Measurements from ENCODE around the gene CEP20.
"Not testable (repeated sequence)": the region's sequence is repeated elsewhere in the genome, so short reads cannot be mapped to it uniquely, and the experiment has no call there.

CEP20 gene

DNA sequence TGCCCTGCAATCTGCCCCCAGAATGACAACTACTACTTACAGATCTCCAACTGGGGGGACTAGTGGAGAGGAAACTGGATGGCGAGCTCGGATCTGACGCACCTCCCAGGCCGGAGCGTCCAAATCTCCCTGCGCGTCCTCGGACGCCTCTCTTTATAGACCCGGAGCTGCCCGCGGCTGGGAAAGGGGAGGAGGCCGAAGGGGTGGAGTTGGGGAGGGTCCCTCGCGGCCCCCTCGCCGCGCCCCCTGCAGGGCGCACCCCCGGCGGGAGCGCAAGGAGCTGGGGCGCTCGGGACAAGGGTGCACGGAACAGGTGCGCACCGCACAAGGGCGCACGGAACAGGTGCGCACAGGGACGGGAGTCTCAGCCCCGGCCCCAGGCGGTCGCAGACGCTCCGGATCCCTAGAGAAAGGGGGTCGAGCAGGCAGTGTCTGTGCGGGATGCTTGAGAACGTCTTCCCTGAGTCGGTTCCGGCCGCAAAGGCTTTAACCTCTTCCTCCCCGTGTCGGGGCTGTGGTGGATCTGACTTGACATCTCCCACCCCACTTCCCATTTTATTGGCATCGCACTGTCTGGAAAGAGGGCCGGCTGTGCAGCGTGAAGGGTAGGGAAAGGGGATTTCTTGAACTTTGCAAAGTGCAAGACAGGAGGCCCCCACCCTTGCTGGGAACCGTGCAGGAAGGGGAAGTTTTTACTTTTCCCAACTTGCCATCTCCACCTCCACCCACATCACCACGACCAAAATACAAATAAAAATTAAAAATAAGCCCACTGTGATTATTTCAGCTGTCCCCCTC lies 31.3 kb downstream of the CEP20 start, which contains the start of gene MYH11:
Gene MYH11, minus strand, starts transcription at position 128 of the 798 bp plus-strand sequence. CDS start 18,776 bp downstream, outside the sequence.
- no peak for DNase-seq

DNA sequence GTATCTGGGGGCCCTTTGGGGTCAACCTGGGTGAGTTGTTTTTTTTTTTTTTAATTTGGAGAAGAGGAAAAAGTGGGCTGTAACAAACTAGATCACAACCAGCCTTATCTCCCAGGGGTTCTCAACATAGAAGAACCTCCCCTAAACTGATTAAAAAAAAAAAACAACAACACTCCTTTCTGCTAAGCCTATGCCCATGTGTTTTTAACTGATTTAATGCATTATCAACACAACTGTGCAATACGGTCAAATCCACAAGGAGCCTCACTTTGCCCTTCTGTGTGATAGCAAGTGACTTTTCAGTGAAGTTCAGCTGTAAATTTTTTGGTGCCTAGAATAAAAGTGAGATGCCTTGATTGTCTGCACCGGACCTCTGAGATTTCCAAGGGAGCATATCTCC lies 32.2 kb downstream of the CEP20 start:
- no peak for DNase-seq

DNA sequence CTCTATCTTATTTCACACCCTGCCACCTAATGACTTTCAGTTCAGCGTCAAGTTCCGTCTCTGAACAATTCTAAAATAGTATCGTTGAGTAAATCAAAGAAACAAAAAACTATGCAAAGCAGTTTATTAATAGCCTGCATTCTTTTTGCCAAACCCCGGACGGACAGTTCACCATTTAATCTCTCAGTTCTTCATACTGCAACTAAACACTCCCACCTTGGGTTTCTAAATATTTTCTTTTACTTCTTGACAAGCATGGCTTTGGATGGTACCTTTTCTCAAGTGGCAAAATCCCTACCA lies 32.7 kb downstream of the CEP20 start:
- DNase-seq, result no peak

DNA sequence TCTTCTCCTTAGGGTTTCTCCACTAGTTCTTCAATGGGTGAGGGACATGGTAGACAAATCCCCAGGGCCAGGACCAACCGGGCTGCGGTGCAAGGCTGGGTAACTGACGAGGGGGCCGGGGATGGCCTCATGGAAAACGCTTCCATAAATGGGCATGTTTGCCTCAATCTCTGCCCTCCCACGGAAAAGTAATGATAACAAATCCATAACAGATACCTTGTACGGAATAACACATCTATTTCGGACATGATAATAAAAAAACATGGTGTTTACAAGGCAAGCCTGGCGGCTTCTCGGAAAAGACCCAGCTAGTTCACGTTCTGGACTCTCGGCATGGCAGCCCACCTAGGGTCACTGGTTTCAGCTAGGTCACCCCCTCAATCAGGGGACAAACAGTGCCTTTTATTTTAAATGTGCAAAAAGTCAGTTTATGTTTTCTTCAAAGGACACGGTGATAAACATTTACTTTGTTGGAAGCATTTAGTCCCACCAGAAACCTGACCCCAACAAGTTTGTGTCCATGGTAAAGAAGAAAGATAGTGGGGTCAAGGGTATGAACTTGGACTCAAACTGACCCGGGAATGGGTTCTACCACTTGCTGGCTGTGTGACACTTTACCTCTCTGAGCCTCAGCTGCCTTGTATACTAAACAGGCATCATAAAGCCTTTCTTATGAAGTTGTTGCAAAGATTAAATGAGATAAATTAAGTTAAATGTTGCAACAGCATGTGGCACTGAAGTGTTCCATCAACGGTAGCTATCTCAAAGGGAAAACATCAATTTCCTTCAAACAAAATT lies 33.3 kb downstream of the CEP20 start:
- no peak for DNase-seq

DNA sequence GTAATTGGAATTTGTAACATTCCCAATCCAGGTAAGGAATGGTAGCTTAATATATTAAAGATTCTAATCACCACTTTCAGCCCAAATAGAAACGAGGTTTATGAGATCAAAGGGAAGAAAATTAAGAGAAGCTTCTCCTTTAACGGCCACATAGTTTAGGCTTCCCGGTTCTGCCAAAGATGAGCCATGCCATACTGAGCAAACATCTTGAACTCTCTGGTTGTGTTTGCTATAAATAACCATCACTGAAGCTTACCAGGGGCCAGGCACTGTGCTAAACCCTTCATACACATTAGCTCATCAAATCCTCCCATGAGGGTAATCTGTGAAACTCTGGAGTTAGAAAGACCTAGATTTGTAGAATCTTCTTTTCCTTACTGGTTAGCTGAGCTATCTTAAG lies 34.3 kb downstream of the CEP20 start:
- no peak for DNase-seq

DNA sequence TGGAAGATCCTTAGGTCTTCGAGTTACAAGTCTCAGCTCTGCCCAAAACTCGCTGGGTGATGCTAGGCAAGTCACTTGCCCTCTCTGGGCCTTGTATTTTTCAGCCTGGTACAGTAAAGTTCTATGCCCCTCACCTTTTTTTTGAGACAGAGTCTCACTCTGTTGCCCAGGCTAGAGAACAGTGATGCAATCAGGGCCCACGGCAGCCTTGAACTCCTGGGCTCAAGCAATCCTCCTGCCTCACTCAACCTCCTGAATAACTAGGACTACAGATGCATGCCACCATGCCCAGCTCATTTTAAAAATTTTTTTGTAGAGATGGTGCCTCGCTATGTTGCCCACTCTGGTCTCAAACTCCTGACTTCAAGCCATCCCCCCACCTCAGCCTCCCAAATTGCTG lies 35.4 kb downstream of the CEP20 start:
- DNase-seq, result no peak

DNA sequence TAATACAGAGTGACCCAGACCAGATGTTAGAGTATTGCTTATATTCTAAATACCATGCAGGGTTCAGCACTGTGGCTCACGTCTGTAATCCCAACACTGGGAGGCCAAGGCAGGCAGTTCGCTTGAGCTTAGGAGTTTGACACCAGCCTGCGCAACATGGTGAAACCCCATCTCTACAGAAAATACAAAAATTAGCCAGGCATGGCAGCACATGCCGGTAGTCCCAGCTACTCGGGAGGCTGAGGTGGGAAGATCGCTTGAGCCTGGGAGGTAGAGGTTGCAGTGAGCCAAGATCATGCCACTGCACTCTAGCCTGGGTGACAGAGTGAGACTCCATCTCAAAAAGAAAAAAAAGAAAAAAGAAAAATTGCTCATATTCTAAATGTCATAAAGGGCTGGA lies 37.8 kb downstream of the CEP20 start:
- not testable (repeated sequence) for DNase-seq

DNA sequence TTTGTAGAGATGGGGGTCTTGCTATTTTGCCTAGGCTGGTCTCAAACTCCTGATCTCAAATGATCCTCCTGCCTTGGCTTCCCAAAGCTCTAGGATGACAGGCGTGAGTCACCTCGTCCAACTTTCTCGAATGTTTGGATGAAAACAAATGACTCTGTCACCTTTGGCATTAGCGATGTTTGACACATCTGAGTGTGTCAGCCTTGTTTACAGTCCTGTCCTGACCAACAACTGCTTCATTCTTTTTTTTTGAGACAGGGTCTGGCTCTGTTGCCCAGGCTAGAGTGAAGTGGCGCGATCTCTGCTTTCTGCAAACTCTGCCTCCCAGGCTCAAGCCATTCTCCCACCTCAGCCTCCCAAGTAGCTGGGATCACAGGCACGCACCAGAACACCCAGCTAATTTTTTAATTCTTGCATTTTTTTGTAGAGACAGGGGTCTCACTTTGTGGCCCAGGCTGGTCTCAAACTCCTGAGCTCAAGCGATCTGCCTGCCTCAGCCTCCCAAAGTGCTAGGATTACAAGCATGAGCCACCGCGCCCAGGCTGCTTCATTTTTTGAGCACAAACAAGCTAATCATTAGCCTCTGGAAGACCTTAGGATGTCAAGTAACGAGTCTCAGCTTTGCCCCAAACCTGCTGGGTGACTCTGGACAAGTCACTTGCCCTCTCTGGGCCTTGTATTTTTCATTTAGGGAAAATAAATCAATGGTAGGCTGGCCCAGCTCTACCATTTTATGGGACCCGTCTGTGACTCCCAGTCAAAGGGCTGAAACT lies 39.0 kb downstream of the CEP20 start:
- DNase-seq, result no peak

DNA sequence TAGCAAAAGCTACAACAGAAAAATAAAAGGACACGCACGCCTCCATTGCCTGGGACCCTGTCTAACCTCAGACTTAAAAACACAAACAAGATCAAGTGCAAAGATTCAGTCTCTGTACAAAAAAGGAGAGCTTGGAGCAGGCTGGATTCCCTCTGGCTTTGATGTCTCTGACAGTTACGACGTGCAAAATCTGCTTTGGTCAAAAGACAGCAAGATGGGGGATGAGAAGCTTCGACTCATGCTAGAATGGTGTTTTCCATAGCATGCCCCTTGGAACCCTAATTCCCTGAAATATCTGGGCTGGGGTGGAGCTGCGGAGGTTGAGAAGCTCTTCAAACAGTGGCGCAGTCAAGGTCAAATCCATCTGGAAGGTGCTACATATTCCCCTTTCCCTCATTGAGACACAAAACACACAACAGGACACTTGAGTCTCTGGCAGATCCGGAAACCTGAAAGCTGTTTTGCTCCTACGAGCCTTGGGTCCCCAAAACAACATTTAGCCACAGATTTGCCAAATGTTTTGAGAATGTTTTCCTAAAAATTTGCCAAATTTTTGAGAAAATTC lies 40.7 kb downstream of the CEP20 start:
- DNase-seq, result no peak

DNA sequence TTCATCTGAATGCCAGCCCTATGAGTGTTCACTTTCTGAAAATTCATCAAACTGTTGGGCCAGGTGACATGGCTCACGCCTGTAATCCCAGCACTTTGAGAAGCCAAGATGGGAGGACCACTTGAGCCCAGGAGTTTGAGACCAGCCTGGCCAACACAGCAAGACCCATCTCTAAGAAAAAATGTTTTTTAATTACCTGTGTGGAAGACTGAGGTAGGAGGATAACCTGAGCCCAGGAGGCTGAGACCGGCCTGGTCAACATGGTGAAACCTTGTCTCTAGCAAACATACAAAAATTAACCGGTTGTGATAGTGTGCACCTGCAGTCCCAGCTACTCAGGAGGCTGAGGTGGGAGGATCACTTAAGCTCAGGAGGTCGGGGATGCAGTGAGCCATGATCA lies 41.9 kb downstream of the CEP20 start:
- DNase-seq, result no peak

DNA sequence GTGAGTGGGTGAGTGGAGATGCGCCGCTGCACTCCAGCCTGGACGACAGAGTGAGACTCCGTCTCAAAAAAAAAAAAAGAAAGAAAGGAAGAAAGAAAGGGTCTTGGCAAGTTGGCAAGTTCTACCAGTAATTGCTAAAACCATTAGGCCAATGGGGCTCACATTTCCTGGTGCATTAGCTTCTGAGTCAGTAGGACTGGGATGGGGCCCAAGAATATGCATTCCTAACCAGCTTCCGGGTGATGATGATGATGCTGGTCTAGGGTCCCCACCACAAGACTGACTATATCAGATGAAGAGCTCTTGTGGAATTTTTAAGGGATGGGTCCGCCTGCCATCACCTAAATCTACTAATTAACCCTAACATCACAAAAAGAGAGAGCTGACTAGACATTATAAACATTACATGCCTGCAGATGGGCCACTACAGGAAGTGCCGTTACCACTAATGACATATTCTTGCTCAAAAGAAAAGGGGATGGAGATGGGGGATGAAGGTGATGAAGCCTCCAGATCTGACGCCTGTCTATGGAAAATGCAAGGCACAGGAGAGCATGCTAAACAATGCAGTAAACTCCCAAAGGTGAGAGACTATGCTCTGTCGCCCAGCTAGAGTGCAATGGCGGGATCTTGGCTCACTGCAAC lies 44.6 kb downstream of the CEP20 start:
- DNase-seq, result peak; percentile 32

DNA sequence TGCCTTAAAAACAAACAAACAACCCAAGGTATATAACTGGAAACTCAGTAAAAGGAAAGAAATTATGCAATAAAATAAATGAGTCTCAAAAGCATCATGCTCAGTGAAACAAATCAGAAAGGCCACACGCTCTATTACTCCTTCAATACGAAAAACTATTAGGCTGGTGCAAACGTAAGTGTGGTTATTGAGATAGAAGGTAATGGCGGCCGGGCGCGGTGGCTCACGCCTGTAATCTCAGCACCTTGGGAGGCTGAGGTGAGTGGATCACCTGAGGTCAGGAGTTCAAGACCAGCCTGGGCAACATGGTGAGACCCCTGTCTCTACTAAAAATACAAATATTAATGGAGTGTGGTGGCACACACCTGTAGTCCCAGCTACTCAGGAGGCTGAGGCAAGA lies 49.2 kb downstream of the CEP20 start:
- DNase-seq, result not testable (repeated sequence)

DNA sequence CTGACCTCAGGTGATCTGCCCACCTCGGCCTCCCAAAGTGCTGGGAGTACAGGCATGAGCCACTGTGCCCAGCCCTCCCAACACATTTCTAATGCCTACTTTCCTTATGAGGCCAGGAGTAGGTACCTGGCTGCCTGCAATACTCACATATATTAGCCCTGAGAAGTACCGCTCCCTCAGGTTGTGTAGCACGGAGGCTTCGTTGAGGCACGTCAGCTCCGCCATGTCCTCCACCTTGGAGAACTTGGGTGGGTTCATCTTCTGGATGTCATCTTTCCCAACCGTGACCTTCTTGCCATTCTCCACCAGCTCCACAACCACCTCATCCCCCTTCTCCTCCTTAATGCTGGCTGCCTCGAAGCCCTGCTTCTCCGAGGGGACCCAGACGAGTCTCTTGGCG lies 50.6 kb downstream of the CEP20 start:
- DNase-seq, result no peak

DNA sequence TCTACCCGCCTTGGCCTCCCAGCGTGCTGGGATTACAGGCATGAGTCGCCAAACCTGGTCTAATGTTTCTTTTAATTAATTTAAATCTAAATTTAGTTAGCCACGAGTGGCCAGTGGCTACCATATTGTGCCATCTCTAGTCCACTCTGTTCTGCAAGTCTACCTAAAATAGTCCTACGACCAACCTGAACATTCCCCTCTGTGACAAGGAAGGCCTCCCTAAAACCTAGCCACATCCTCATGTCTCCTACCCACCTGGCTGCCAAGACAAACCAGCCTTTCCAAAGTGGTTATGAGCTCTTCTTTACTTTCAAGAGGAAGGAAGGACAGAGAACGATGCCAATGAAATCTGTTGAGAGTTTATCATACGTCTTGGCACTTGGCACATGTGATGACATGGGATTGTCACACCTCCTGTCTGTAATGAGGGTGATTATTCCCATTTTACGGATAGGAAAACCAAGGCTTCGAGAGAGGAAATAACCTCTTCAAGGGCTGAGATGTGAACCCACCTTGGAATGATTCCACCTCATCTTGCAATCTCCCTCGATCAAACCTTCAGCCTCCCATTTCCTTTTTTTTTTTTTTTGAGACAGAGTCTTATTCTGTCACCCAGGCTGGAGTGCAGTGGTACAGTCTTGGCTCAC lies 51.3 kb downstream of the CEP20 start:
- no peak for DNase-seq

DNA sequence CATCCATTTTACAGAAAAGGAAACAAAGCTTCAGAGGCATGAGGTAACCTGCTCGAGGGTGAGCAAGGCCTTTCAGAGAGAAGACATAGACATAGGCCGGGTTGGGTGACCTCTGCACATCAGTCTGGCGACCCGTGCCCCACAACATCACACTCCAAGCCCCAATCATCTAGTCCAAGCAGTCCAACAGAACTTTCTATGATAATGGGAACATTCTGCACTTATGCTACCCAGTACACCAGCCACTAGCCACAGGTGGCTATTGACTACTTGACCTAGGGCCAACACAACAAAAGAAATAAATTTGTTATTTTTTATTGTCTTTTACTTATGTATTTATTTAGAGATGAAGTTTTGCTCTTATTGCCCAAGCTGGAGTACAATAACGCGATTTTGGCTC lies 52.3 kb downstream of the CEP20 start:
- DNase-seq, result no peak

DNA sequence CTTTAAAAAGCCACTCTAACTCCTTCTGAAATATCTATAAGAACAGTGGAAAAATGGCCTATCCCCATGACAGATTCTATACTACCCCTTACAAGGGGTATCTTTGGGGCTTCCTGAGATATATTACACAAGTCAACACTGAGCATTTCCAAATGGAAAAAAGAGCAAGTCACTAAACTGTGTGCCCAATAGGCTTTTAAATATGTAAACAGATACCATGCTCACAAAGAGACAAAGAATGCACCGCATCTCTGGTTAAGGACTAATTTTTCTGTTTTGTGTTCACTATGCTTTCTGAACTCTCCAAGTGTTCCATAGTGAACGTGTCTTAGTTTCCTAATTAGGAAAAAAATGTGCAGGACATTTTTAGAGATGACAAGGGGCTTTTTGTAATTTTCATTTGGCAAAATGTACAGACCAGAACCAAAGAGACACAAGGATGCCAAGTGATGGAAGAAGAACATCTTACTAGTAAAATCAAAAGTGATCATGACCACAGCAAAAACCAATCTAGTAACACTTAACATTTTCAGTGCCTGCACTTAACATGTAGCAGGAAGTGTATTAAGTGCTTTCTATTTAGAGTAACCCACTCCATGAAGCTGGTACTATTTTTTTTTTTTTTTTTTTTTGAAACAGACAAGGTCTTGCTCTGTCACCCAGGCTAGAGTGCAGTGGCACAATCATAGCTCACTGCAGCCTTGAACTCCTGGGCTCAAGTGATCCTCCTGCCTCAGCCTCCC lies 53.1 kb downstream of the CEP20 start:
- DNase-seq, result no peak

DNA sequence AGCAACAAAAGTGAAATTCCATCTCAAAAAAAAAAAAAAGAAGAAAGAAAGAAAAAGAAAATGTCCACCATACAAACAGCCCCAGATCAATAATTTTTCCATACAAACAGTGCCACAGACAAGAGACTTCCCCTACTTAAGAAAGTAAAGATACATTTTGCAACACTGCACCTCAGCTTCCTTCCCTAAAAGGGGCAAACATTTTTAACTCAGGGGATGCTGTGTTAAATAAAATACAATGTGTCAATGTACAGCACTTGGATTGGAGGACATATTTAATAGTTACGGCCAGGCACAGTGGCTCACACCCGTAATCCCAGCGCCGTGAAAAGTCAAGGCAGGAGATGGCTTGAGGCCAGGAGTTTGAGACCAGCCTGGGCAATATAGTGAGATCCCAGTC lies 53.9 kb downstream of the CEP20 start:
- no peak for DNase-seq

DNA sequence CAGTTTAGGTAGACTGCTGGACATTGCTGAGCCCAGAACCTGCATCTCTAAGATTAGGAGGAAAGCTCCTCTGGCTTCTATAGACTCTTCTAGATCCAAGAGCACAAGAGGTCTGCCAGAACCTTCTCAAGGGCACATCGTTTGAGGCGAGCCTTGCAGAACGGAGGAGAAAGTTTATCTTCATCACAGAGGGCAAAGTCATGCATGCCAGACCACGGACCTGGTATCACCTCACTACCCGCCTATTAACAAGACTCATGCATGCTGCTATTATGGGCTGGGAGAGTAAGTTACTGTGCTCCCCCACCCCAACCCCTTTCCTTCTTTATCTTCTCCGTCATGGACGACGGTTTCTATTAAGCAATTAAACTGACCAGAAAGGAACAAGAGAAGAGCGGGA lies 54.9 kb downstream of the CEP20 start:
- no peak for DNase-seq

DNA sequence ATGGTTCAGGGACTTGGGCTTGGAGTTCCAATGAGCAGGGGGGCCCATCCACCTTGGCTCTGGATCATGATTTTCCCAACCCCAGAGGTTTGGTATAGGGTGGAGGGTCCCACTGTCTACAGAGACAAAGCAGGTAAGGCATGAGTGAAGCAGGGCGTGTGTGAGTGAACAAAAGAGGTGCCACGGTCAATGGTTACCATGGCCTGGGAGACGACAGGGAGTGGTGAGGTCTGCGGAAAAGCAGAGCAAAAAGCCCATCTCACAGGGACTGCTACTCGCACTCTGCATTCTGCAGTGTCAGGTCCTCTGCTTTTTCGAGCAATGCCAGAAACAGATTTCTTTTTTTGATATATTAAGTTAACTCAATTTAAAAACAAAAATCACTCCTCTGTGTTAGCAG lies 56.2 kb downstream of the CEP20 start:
- no peak for DNase-seq

DNA sequence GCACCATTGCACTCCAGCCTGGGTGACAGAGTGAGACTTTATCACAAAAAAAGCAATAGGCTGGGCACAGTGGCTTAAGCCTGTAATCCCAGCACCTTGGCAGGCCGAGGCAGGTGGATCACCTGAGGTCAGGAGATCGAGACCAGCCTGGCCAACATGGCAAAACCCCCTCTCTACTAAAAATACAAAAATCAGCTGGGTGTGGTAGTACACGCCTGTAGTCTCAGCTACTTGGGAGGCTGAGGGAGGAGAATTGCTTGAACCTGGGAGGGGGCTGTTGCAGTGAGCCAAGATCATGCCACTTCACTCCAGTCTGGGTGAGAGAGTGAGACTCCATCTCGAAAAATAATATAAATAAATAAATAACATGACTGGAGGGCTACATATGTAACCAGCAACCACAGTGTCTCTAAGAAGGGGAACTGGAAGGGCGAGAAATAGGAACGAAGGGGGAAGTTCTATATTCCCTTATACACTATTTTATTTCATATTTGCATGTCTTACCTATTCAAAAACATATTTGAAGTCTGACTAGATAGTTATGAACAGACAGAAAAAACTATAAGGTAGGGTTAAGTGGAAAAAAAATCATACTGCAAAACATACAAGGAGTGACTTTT lies 57.5 kb downstream of the CEP20 start:
- no peak for DNase-seq

DNA sequence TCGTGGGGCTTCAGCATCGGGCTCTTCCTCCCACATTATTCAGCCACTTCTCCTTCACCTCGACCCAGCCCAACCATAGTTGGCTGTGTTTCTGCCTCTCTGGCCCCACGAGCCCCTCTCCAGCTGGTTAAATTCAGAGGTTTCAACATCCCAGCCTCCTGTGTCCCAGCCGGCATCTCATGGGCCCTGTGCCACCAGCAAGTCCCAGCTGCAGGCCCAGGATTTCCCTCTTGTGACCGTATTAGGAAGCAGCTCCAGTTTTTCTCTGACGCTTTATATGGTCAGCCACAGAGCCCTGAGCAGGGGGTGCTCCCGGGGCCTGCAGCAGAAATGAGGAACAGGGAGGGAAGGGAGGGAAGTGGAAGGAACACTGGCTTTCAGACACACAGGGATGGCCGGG lies 58.9 kb downstream of the CEP20 start:
- peak; percentile 25 for DNase-seq
